ENCODE measurements around the gene CENPP.

Gene CENPP

GRCh38 chr9:92655896-92656536 is 330.3 kb downstream of the CENPP start:
- Histone ChIP-seq H3K27me3 (ENCODE audit: control insufficient read depth, insufficient read depth, low read length) (no peaks in the 10 kb centered on the region), H3K4me3 (ENCODE audit: low read length) (no peak overlapping the region), H3K36me3 (ENCODE audit: control insufficient read depth, insufficient read depth, low read length) (peaks cover 8% of the 10 kb centered on the region), H3K4me1 (ENCODE audit: control insufficient read depth, insufficient read depth, low read length) (peaks cover 17% of the 10 kb centered on the region), H3K9ac (ENCODE audit: low read length) (no peak overlapping the region), H3K27ac (ENCODE audit: low read depth, low read length) (no peak overlapping the region)

DNA sequence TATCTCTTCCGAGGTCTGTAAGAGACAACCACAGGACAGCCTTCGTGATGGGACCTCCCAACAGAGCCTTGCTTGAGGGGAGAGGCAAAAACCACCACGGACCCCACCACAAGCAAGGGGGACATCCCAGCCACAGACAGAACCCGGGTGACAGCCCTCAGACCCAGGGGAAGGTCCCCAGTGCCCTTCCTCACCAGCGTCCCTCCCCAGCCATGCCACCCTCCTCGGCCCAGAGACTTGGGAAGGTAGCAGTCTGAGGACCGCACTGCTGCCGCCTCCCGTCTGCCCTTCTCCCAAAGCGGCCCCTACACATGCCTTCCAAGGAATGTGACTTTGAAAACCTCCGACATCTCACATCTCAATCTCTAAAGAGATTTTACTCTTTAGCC is 330.8 kb downstream of the CENPP start:
- Histone ChIP-seq H3K4me3 (ENCODE audit: low read length) (no peak overlapping the region), H3K27me3 (ENCODE audit: control insufficient read depth, insufficient read depth, low read length) (no peaks in the 10 kb centered on the region), H3K4me1 (ENCODE audit: control insufficient read depth, insufficient read depth, low read length) (peaks cover 12% of the 10 kb centered on the region), H3K9ac (ENCODE audit: low read length) (no peak overlapping the region), H3K36me3 (ENCODE audit: control insufficient read depth, insufficient read depth, low read length) (peaks cover 8% of the 10 kb centered on the region), H3K27ac (ENCODE audit: low read depth, low read length) (no peak overlapping the region)

- peaks cover 9% of the 10 kb centered on the region for H3K4me1 ChIP-seq (ENCODE audit: control insufficient read depth, insufficient read depth, low read length)
- no peaks in the 10 kb centered on the region for H3K27me3 ChIP-seq (ENCODE audit: control insufficient read depth, insufficient read depth, low read length)
- no peak overlapping the region for H3K9ac ChIP-seq (ENCODE audit: low read length)
- no peak overlapping the region for H3K4me3 ChIP-seq (ENCODE audit: low read length)
- H3K27ac ChIP-seq (ENCODE audit: low read depth, low read length) = no peak overlapping the region
- peaks cover 8% of the 10 kb centered on the region for H3K36me3 ChIP-seq (ENCODE audit: control insufficient read depth, insufficient read depth, low read length)
Observed at GRCh38 chr9:92657296-92658094, 331.7 kb downstream of the CENPP start.

DNA sequence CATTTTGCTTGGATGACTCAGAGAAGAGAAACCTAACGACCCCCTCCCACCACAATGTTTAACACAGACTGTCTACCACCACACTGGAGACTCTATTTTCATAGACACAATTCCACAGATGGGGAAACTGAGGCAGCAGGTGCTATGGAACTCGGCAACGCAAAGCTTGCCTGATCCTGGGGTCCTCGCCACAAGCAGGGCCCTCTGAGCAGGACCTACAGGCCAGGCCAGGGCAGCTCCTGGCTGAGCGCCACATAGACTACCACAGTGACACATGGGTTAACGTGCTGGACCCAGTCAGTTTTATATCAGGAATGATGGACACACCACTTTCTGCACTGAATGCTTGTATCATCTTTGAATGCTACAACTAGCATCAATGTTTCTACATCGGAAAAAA is 332.4 kb downstream of the CENPP start:
- Histone ChIP-seq H3K9ac (ENCODE audit: low read length) (no peak overlapping the region), H3K4me3 (ENCODE audit: low read length) (no peak overlapping the region)

DNA sequence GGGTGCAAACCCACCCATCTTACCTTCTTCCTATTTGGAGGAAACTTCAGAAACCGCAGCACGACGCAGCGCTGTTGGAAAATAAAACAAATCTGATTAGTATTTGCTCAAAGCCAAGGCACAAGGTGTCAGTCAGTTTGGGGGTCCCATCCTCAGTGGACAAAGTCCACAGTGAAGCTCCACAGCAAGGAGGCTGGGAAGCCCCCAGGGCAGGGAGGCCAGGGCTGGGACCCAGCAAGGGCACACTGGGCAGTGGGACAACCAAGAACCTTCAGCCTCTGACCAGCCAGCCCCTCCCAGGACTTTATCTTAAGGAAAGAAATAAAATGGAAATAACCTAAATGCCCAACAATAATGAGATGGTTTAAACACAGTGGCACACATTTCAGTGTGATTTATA is 332.9 kb downstream of the CENPP start:
- Histone ChIP-seq H3K27me3 (ENCODE audit: control insufficient read depth, insufficient read depth, low read length) (no peaks in the 10 kb centered on the region), H3K9ac (ENCODE audit: low read length) (no peak overlapping the region), H3K4me1 (ENCODE audit: control insufficient read depth, insufficient read depth, low read length) (peaks cover 3% of the 10 kb centered on the region), H3K4me3 (ENCODE audit: low read length) (no peak overlapping the region), H3K36me3 (ENCODE audit: control insufficient read depth, insufficient read depth, low read length) (peaks cover 8% of the 10 kb centered on the region), H3K27ac (ENCODE audit: low read depth, low read length) (no peak overlapping the region)

More for the DNA sequence above, 332.4 kb downstream of the CENPP start:
- H3K27ac ChIP-seq (ENCODE audit: low read depth, low read length) = no peak overlapping the region
- peaks cover 8% of the 10 kb centered on the region for H3K36me3 ChIP-seq (ENCODE audit: control insufficient read depth, insufficient read depth, low read length)
- H3K4me1 ChIP-seq (ENCODE audit: control insufficient read depth, insufficient read depth, low read length) = peaks cover 5% of the 10 kb centered on the region
- no peaks in the 10 kb centered on the region for H3K27me3 ChIP-seq (ENCODE audit: control insufficient read depth, insufficient read depth, low read length)

- Histone ChIP-seq H3K4me3 (ENCODE audit: low read length) (no peak overlapping the region), H3K27ac (ENCODE audit: low read depth, low read length) (no peak overlapping the region), H3K9ac (ENCODE audit: low read length) (no peak overlapping the region), H3K27me3 (ENCODE audit: control insufficient read depth, insufficient read depth, low read length) (no peaks in the 10 kb centered on the region), H3K36me3 (ENCODE audit: control insufficient read depth, insufficient read depth, low read length) (peaks cover 8% of the 10 kb centered on the region), H3K4me1 (ENCODE audit: control insufficient read depth, insufficient read depth, low read length) (no peaks in the 10 kb centered on the region)
Observed at GRCh38 chr9:92659601-92660000, 333.8 kb downstream of the CENPP start.

GRCh38 chr9:92660266-92660665 is 334.5 kb downstream of the CENPP start:
- no peaks in the 10 kb centered on the region for H3K27me3 ChIP-seq (ENCODE audit: control insufficient read depth, insufficient read depth, low read length)
- H3K36me3 ChIP-seq (ENCODE audit: control insufficient read depth, insufficient read depth, low read length) = peaks cover 5% of the 10 kb centered on the region
- H3K9ac ChIP-seq (ENCODE audit: low read length) = no peak overlapping the region
- H3K4me1 ChIP-seq (ENCODE audit: control insufficient read depth, insufficient read depth, low read length) = no peaks in the 10 kb centered on the region
- H3K27ac ChIP-seq (ENCODE audit: low read depth, low read length) = no peak overlapping the region
- H3K4me3 ChIP-seq (ENCODE audit: low read length) = no peak overlapping the region

GRCh38 chr9:92661127-92661526 is 335.4 kb downstream of the CENPP start:
- Histone ChIP-seq H3K9ac (ENCODE audit: low read length) (no peak overlapping the region), H3K27ac (ENCODE audit: low read depth, low read length) (no peak overlapping the region), H3K27me3 (ENCODE audit: control insufficient read depth, insufficient read depth, low read length) (no peaks in the 10 kb centered on the region), H3K4me1 (ENCODE audit: control insufficient read depth, insufficient read depth, low read length) (no peaks in the 10 kb centered on the region), H3K4me3 (ENCODE audit: low read length) (no peak overlapping the region), H3K36me3 (ENCODE audit: control insufficient read depth, insufficient read depth, low read length) (no peaks in the 10 kb centered on the region)

DNA sequence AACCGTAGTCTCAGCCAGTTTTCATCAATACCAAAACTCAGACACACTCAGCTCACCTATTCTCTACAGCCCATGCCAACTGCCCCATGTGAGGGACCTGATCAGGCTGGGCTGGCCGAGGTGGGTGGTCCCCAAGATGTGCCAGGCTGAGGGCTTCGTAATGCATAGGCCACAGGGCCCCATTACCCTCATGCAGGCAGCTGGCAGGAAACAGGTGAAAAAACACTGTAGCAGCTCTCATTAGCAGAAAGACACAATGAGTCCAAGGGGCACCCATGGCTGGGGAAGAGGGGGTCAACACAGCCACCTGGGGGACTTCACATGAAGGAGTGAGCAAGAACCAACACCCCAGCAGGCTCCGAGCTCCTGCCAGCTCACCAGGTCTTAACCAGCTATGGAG is 336.0 kb downstream of the CENPP start:
- H3K36me3 ChIP-seq (ENCODE audit: control insufficient read depth, insufficient read depth, low read length) = no peaks in the 10 kb centered on the region
- no peaks in the 10 kb centered on the region for H3K27me3 ChIP-seq (ENCODE audit: control insufficient read depth, insufficient read depth, low read length)
- no peak overlapping the region for H3K27ac ChIP-seq (ENCODE audit: low read depth, low read length)
- H3K4me1 ChIP-seq (ENCODE audit: control insufficient read depth, insufficient read depth, low read length) = no peaks in the 10 kb centered on the region
- H3K9ac ChIP-seq (ENCODE audit: low read length) = no peak overlapping the region
- H3K4me3 ChIP-seq (ENCODE audit: low read length) = no peak overlapping the region

- Histone ChIP-seq H3K9ac (ENCODE audit: low read length) (no peak overlapping the region), H3K4me3 (ENCODE audit: low read length) (no peak overlapping the region), H3K4me1 (ENCODE audit: control insufficient read depth, insufficient read depth, low read length) (no peaks in the 10 kb centered on the region), H3K36me3 (ENCODE audit: control insufficient read depth, insufficient read depth, low read length) (no peaks in the 10 kb centered on the region), H3K27ac (ENCODE audit: low read depth, low read length) (no peak overlapping the region), H3K27me3 (ENCODE audit: control insufficient read depth, insufficient read depth, low read length) (no peaks in the 10 kb centered on the region)
Observed at GRCh38 chr9:92663126-92663525, 337.4 kb downstream of the CENPP start.

GRCh38 chr9:92663951-92664350 is 338.2 kb downstream of the CENPP start:
- Histone ChIP-seq H3K4me3 (ENCODE audit: low read length) (no peak overlapping the region), H3K36me3 (ENCODE audit: control insufficient read depth, insufficient read depth, low read length) (no peaks in the 10 kb centered on the region), H3K4me1 (ENCODE audit: control insufficient read depth, insufficient read depth, low read length) (peaks cover 4% of the 10 kb centered on the region), H3K9ac (ENCODE audit: low read length) (no peak overlapping the region), H3K27ac (ENCODE audit: low read depth, low read length) (no peak overlapping the region), H3K27me3 (ENCODE audit: control insufficient read depth, insufficient read depth, low read length) (no peaks in the 10 kb centered on the region)

DNA sequence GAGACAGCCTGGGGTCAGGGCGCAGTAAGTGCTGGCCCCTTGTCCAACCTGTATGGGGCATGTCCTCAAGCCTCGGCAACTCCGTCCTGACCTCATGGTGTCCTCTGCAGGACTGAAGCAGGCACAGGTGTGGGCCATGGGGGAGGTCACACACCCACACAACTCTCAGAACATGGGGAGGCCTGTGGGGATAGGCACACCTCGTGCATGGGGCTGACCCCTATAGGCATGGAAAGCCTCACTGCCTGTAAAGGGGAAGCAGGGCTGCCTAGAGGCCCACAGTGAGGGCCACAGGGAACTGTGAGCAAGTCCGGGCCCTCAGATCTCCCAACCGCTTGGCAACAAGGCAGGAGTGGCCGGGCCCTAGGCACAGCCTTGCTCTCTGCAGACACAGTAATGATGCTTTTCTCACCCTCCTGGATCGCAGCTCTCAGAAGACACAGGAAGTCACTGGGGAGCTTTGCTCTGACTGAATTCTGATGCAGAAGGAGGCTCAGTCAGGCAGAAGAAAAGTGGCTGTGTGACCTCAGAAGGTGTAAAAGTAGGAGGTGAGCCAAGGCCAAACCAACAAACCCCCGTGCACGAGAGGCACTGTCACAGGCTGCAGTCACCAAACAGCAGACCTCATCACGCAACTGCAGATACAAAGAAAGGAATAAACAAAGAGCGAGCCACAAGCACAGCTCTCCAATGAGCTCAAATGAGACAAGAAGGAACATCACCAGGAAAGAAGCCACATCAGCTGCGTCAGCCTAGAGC is 338.8 kb downstream of the CENPP start:
- Histone ChIP-seq H3K9ac (ENCODE audit: low read length) (no peak overlapping the region), H3K27ac (ENCODE audit: low read depth, low read length) (no peak overlapping the region), H3K36me3 (ENCODE audit: control insufficient read depth, insufficient read depth, low read length) (no peaks in the 10 kb centered on the region), H3K4me3 (ENCODE audit: low read length) (no peak overlapping the region), H3K27me3 (ENCODE audit: control insufficient read depth, insufficient read depth, low read length) (no peaks in the 10 kb centered on the region), H3K4me1 (ENCODE audit: control insufficient read depth, insufficient read depth, low read length) (peaks cover 7% of the 10 kb centered on the region)

All from rectal smooth muscle tissue (tissue), 1 donor.